Activated CD8-positive, alpha-beta T cell treated with anti-CD3 and anti-CD28 coated beads, Interleukin-2, amount 10 ng/mL, durations not matched to agents 7 days and 5 days (primary cell): ENCODE results near the gene LIPC. TPM values are rescaled to one million over a fixed set of nuclear protein-coding genes. Genes with fewer than 3 reads are reported as not detected.

Experiments used
- ATAC-seq: fragments of 150-1000 bp; cut with Tn5 transposase; one replicate; pipeline ENCODE4 v1.10.0; 2021; ENCODE audit warnings: moderate library complexity
- CTCF ChIA-PET: fragments of 350-600 bp; sonication (Branson Sonifier 250); formaldehyde crosslinking; loops from one replicate; lab custom pipeline; 2021; ENCODE audit warnings: antibody characterized with exemption; lab: Charles Lee
- POLR2A ChIA-PET: fragments of 350-600 bp; sonication (Branson Sonifier 250); formaldehyde crosslinking; loops from one replicate; lab custom pipeline; 2021; ENCODE audit warnings: antibody characterized with exemption; lab: Charles Lee
- DNase-seq: peaks from one replicate; pipeline ENCODE4 v3.0.0-alpha.2; 2020
- H3K27ac Mint-ChIP-seq: one replicate; pipeline ENCODE4 v1.8.0; 2021; ENCODE audit warnings: mild to moderate bottlenecking, mixed read lengths
- H3K27me3 Mint-ChIP-seq: one replicate; pipeline ENCODE4 v1.8.0; 2021; ENCODE audit warnings: low read depth, mixed read lengths
- H3K36me3 Mint-ChIP-seq: one replicate; pipeline ENCODE4 v1.8.0; 2021; ENCODE audit warnings: low read depth, mixed read lengths
- H3K4me1 Mint-ChIP-seq: one replicate; pipeline ENCODE4 v1.8.0; 2021; ENCODE audit warnings: low read depth, mixed read lengths
- H3K4me3 Mint-ChIP-seq: one replicate; pipeline ENCODE4 v1.8.0; 2021; ENCODE audit warnings: mild to moderate bottlenecking, mixed read lengths
- H3K9me3 Mint-ChIP-seq: one replicate; pipeline ENCODE4 v1.8.0; 2022; ENCODE audit warnings: mixed read lengths; ENCODE audit not compliant: insufficient read depth
- total RNA-seq, 2 experiments: library from RNA; stranded (reverse); gene quantifications; one replicate each; pipeline ENCODE4 v1.2.3, GENCODE V29; 2021

The LIPC gene
- total RNA-seq, 2 experiments from 2014 or later = 4.1 to 4.4 TPM

DNA sequence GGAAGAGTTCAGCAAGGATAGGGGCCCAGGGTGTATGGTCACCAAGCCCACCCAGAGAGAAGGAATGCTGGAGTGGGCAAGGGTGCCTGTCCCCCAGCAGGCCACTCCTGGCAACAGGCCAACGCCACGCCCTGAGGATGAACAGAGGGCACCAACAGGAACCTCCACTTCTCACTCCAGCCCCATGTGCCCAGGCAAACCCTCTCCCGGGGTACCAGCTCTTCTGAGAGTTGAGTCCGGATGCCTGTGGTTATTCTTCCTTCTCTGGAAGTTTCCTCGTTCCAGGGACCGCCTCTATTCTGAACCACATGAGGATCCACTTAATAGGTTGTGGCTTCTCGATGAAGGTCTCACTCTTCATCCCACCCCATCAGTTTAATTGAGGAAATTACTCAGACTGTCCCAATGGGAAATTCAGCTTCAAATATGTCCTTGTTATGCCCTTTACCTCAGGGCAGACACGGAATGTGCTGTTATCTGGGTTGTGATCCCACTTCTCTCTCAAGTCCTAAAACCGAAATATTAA is 114.3 kb downstream of the LIPC start:
- Mint-ChIP-seq H3K4me3 (peak overlapping the region; percentile 47), H3K4me1 (peaks cover 49% of the 10 kb centered on the region), H3K27me3 (no peaks in the 10 kb centered on the region), H3K9me3 (no peaks in the 10 kb centered on the region), H3K36me3 (peaks cover 22% of the 10 kb centered on the region), H3K27ac (peak overlapping the region; percentile 97)
- ChIA-PET POLR2A (interaction anchor here (1.0 to 1.4 kb wide), 2 partner anchors 11 to 72 kb away, joined by 3 read pairs; no protein-coding TSS in a partner anchor), CTCF (interaction anchor here (0.9 to 2.0 kb wide), 3 partner anchors 9 to 72 kb away, joined by 3 to 4 read pairs (median 4); no protein-coding TSS in a partner anchor)
- ATAC-seq = no peak
- DNase-seq = no peak

DNA sequence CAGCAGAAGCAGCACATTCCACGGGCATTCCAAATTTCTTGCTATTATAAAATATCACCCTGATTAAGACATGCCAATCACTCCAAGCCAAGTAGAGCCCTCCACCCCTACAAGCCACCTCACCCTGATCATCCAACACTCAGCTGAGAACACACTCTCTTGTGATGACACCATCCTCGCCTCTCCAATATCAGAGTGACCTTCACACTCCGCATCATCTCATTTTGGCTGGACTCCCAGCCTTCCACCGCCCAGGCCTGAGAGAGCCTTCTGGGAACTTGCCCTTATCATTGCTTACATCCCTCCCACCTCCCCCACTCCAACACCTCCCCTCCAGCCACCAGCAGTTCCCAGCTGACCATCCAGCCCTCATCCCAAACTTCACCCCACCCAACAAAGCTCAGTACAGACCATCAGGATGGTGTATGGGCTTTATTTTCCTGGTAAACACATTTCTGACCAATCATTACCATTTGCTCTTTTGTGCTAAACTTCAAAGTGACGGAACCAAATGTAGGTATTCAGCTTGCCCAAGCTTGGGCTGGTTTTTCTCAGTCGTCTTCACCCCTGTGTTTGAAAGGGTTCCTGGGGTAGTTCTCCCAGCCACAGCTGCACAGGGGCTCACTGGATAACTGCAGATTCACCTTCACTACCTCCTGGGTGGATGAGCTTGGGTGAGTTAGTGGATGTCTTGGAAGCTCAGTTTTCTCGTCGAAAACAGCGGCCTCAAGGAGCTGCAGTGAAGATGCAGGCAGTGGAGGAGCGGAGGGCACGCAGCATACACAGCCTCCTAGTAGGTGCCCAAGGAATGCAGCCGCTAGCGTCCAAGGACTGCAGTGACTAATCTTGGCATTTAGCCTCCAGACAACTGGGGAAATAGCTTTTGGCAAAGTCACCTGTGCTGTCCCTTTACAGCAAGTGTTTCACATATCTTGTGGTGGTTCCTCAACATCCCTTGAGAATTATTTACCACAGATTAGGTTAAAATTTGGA is 115.1 kb downstream of the LIPC start:
- Mint-ChIP-seq H3K36me3 (peaks cover 28% of the 10 kb centered on the region), H3K9me3 (no peaks in the 10 kb centered on the region), H3K4me1 (peaks cover 56% of the 10 kb centered on the region), H3K27ac (peak overlapping the region; percentile 97), H3K27me3 (no peaks in the 10 kb centered on the region), H3K4me3 (no peak overlapping the region)
- ATAC-seq = no peak
- POLR2A ChIA-PET = no interaction called here
- CTCF ChIA-PET = interaction anchor here (1.1 kb wide), 2 partner anchors 8 to 29 kb away, joined by 3 read pairs; no protein-coding TSS in a partner anchor
- DNase-seq = no peak

DNA sequence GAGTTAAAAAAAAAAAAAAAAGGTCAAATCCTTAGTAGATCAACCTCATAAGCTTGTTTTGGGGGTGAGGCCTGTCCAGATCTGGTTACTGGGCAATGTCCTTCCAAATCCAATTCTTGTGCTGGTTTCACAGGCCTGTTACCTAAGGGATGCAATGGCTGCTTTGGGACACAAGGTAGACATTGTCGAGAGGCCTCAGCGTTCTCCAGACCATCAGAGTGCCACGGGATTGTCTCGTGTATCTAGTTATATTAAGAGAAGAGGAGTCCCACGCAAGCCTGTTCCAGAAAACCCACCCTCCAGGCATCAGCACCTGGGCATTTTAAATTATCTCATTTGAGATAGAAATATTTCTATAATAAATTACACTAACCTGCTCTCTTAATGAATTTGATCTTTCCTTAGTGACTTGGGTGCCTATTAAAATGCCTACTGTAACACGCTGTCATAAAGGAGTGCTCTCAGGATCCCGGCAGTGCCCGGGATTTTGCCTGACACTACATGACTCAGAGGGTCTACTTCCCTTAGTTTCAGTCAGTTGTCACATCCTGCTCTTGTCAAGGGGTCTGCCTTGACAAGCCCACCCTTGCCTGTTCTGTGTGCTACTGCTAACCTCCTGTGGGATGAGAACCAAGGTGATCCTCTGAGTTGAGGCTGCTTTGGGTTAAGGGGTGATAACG is 116.0 kb downstream of the LIPC start:
- POLR2A ChIA-PET = no interaction called here
- H3K4me1 Mint-ChIP-seq = peaks cover 62% of the 10 kb centered on the region

DNA sequence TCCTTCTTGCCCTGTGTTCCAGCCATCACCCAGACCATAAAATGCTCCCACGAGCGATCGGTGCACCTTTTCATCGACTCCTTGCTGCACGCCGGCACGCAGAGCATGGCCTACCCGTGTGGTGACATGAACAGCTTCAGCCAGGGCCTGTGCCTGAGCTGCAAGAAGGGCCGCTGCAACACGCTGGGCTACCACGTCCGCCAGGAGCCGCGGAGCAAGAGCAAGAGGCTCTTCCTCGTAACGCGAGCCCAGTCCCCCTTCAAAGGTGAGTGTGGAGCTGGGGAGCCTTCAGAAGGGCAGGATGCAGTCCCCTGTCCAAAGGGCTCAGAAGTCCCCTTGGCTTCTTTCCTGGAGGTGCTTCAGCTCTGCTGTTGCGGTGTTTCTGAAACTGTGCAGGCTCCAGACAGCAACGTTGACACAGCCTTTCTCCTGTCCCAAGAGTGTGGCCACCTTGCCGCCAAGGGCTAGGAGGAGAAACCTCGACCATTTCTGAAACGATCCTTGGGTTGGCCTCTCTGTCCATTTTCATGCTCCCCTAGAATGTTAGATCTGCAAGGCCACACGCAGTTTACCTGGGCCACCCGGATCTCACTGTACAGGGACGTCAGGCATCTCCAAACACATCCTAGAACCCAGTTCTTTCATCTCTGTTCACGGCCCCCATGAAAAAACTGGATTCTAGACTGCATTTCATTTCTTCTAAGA is 116.7 kb downstream of the LIPC start:
- ChIA-PET CTCF (interaction anchor here (2.0 kb wide), 1 partner anchor 31 kb away, joined by 6 read pairs; no protein-coding TSS in a partner anchor), POLR2A (no interaction called here)
- Mint-ChIP-seq H3K9me3 (no peaks in the 10 kb centered on the region), H3K4me1 (peaks cover 65% of the 10 kb centered on the region), H3K36me3 (peaks cover 27% of the 10 kb centered on the region), H3K27ac (peak overlapping the region; percentile 5), H3K4me3 (no peak overlapping the region), H3K27me3 (no peaks in the 10 kb centered on the region)
- DNase-seq (no peak), ATAC-seq (no peak)

More for the DNA sequence above, 116.0 kb downstream of the LIPC start:
- H3K27me3 Mint-ChIP-seq = no peaks in the 10 kb centered on the region
- no peak overlapping the region for H3K27ac Mint-ChIP-seq
- CTCF ChIA-PET = interaction anchor here (1.1 kb wide), 1 partner anchor 30 kb away, joined by 3 read pairs; no protein-coding TSS in a partner anchor
- no peak for ATAC-seq
- no peak overlapping the region for H3K4me3 Mint-ChIP-seq
- no peak for DNase-seq
- H3K9me3 Mint-ChIP-seq = no peaks in the 10 kb centered on the region
- peaks cover 28% of the 10 kb centered on the region for H3K36me3 Mint-ChIP-seq

DNA sequence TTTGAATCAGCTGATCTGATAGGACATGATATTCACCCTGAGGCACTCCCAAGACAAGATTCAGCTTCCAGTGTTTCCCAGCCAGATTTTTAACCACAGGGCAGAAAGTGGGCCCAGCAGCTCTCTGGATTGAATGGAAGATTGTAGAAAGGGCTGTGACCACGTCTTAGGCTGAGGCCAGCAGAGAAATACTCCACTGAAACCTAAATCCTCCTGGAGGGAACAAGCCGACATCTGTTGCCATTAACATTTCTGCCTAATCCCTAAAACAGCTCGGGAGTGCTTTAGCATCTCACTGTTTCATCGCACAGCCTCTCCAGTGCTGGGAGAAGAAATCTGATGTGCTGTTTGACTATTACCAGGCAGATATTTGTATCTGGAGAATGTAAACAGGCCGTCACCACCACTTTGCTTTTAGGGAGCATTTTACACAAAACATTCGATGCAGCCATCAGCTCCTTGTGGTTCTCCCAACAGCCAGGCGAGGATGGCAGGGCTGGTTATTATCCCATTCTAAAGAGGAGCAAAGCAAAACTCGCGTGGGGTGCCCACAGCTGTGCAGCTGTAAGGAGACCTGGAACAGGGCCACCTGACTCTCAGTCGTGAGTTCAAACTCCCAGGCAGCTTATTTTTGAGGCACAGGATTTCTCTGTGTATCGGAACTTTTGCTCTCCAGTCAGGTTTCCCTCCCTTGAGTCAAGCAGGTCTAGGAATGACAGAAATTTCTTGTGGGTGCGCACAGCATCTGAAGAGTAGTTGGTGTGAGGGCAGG is 117.4 kb downstream of the LIPC start:
- H3K27ac Mint-ChIP-seq = peak overlapping the region; percentile 11
- CTCF ChIA-PET = interaction anchor here (2.0 kb wide), 1 partner anchor 32 kb away, joined by 6 read pairs; no protein-coding TSS in a partner anchor

DNA sequence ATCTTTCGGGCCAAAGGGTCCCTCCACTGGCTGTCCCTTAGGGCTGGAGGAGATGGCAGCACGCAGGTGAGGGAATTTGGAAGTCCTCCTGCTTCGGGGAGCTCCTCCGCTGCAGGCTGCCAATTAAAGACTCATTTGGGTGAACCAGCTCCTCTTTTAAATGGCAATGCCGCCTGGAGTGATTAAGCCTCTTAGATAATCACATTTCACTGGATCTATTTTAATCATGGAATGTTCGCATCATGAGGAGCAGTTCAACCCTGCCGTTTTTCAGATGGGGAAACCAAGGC is 117.9 kb downstream of the LIPC start:
- ChIA-PET POLR2A (interaction anchor here (0.8 kb wide), 1 partner anchor 1140 kb away, joined by 4 read pairs; no protein-coding TSS in a partner anchor), CTCF (interaction anchor here (2.0 kb wide), 1 partner anchor 32 kb away, joined by 6 read pairs; no protein-coding TSS in a partner anchor)
- H3K27me3 Mint-ChIP-seq = no peaks in the 10 kb centered on the region
- peaks cover 27% of the 10 kb centered on the region for H3K36me3 Mint-ChIP-seq
- ATAC-seq (no peak), DNase-seq (no peak)
- no peak overlapping the region for H3K4me3 Mint-ChIP-seq
- peaks cover 61% of the 10 kb centered on the region for H3K4me1 Mint-ChIP-seq
- H3K27ac Mint-ChIP-seq = peak overlapping the region; percentile 11
- H3K9me3 Mint-ChIP-seq = no peaks in the 10 kb centered on the region

More for the DNA sequence above, 117.4 kb downstream of the LIPC start:
- no peaks in the 10 kb centered on the region for H3K9me3 Mint-ChIP-seq
- ATAC-seq (no peak), DNase-seq (no peak)
- H3K27me3 Mint-ChIP-seq = no peaks in the 10 kb centered on the region
- POLR2A ChIA-PET = interaction anchor here (0.8 kb wide), 1 partner anchor 1141 kb away, joined by 4 read pairs; no protein-coding TSS in a partner anchor
- H3K36me3 Mint-ChIP-seq = peaks cover 27% of the 10 kb centered on the region
- H3K4me1 Mint-ChIP-seq = peaks cover 65% of the 10 kb centered on the region
- H3K4me3 Mint-ChIP-seq = no peak overlapping the region

DNA sequence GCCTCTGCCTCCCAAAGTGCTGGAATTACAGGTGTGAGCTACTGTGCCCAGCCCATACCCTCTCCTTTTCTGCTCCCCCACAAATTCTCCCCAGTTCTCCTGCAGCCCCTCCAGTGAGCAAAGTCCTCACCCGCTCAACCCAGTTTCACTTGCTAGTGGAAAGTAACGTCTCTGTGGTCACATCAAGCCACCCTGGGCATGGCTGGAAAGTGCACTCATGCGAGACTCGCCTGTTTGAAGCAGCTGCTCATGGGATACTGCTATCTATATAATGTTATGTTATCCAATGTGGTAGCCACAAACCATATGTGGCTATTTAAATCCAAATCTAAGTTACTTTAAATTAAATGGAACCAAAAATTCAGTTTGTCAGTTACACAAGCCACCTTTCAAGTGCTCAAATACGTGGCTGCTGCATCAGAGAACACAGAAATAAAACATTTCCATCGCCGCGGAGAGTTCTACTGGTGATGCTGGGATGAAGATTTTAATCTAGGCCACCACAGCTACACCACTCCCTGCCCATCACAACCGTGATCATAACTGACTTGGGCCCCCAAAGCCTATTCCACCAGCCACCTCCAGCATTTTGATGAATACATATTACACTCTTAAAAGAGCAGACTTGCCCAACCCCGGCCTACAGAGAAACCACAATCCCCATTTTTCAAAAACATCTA is 119.4 kb downstream of the LIPC start:
- ATAC-seq (peak; percentile 59), DNase-seq (peak; percentile 33)
- Mint-ChIP-seq H3K4me1 (peaks cover 46% of the 10 kb centered on the region), H3K27ac (peak overlapping the region; percentile 83), H3K4me3 (no peak overlapping the region), H3K27me3 (peaks cover 2% of the 10 kb centered on the region), H3K36me3 (peaks cover 21% of the 10 kb centered on the region), H3K9me3 (no peaks in the 10 kb centered on the region)
- ChIA-PET CTCF (no interaction called here), POLR2A (interaction anchor here (0.6 kb wide), 1 partner anchor 198 kb away, joined by 3 read pairs; the partner anchor contains the start of gene ADAM10)

DNA sequence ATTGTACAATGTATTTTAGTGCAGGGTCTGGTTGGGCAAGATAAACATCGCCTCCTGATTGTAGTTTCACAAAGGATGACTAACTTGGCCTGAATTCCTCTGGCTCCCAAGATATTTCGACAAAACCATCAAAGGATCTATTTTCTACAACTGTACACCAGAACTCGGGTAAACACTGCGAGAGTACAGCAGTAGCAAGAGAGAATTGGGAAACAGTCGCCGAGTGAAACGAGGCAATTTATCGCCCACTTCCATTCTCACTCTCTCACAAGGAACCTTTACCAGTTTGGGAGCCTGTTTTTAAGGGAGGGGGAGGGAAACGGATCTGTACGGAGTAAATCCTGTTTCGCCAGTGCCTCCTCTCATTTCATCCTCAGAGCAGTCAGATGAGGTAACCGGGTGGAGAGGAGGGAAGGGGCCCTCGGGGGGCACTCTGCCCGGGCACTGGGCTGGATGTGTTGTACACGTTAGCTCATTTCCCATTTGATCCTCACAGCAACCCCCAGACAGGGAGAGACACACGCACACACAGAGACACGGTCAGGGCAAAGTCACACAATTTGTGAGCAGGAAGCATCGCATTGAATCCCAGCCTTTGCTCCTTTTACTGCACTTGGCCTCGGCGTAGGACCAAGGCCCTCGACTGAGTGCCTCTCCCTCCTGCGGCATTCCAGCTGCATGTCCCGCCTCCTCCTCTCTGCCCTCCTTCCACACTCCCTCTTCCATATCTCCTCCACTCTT is 120.1 kb downstream of the LIPC start:
- CTCF ChIA-PET = no interaction called here
- Mint-ChIP-seq H3K9me3 (no peaks in the 10 kb centered on the region), H3K4me1 (peaks cover 39% of the 10 kb centered on the region), H3K27ac (peak overlapping the region; percentile 83), H3K27me3 (peaks cover 4% of the 10 kb centered on the region), H3K36me3 (peaks cover 15% of the 10 kb centered on the region), H3K4me3 (no peak overlapping the region)
- POLR2A ChIA-PET = no interaction called here
- DNase-seq (no peak), ATAC-seq (no peak)

DNA sequence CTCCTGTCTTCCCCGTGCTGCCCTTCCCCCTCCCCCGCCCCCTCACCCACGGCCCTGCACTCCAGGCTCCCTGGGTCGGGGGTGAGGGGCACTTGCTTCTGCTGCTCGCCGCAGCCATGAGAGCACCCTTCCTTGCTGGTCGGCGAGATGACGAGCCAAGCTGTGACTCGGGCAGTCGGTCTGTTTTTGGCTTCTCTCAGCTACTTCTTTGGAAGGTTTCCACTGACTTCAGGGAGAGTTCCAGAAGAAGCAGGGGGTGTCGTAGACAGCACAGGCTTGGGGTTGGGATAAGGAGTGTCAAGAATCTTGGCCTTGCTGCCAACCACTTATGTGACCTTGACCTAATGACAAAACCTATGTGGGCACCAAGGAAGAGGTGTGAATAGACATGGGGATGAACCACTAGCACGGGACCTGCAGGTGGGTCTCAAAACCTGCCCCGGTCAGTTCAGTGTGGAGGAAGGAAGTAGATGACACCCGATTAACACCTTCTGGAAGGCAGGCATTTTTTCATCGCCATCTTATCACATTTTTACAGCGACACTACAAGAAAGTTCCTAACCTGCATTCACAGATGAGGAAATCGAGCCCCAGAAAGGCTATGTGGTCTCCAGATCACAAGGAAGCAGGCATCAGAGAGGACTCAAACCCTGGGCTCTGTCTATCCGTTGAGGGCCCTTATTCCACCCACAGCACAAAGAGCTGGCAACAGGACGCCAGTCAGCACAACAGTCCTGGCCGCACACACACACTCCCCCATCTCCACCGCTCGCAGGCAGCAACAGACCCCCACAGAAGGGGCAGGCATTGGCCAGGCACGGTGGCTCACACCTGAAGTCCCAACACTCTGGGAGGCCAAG is 120.9 kb downstream of the LIPC start:
- ChIA-PET POLR2A (no interaction called here), CTCF (no interaction called here)
- ATAC-seq (no peak), DNase-seq (no peak)
- peaks cover 35% of the 10 kb centered on the region for H3K4me1 Mint-ChIP-seq
- peaks cover 13% of the 10 kb centered on the region for H3K36me3 Mint-ChIP-seq
- no peak overlapping the region for H3K4me3 Mint-ChIP-seq
- no peaks in the 10 kb centered on the region for H3K9me3 Mint-ChIP-seq
- peak overlapping the region; percentile 60 for H3K27ac Mint-ChIP-seq
- peaks cover 4% of the 10 kb centered on the region for H3K27me3 Mint-ChIP-seq
